HepG2 (cell line): Measurements from ENCODE around the gene ZBTB46. TPM values are rescaled to one million over a fixed set of nuclear protein-coding genes. Genes with fewer than 3 reads are reported as not detected.

Source experiments
- ATAC-seq: fragments of 200-7000 bp; cut with Tn5 transposase; 3 replicates; pipeline ENCODE4 v1.9.1; 2020; ENCODE audit warnings: mild to moderate bottlenecking, moderate library complexity
- BruUV-seq: library from RNA; stranded (reverse); fragments of 400-500 nt; replicated peaks from 2 replicates; lab custom pipeline; 2021; lab: Mats Ljungman, UMichigan
- CTCF ChIA-PET: fragments of 300-600 bp; formaldehyde crosslinking; extraction: SDS; loops from one replicate; lab custom pipeline; 2021; ENCODE audit warnings: low total read pairs, inconsistent platforms, low intra/inter-chr PET ratio; lab: Yijun Ruan, JAX
- POLR2A ChIA-PET: fragments of 350-600 bp; sonication (Branson Sonifier 250); formaldehyde crosslinking; loops from one replicate; lab custom pipeline; 2020; ENCODE audit warnings: antibody characterized with exemption, inconsistent platforms; lab: Yijun Ruan, JAX
- DNase-seq: peaks from one replicate; pipeline ENCODE4 v3.0.0-alpha.2; 2015; ENCODE audit warnings: low spot score
- FAIRE-seq: peaks from 3 replicates; lab custom pipeline; 2011; peaks lifted over from hg19 to GRCh38; lab: Jason Lieb, UNC
- H2AFZ ChIP-seq: one replicate; pipeline ENCODE4 v1.6.1; 2011; ENCODE audit warnings: low read length, inconsistent platforms
- H3K27ac ChIP-seq: fragments of 300-600 bp; 3 replicates; pipeline ENCODE4 v1.8.0; 2011; ENCODE audit warnings: mixed run types, mild to moderate bottlenecking, mixed read lengths, low read length, inconsistent platforms; ENCODE audit not compliant: insufficient read depth; ENCODE audit errors: extremely low read length
- H3K27me3 ChIP-seq, 2 experiments: fragments of 200-600 bp in 1 of 2; 2 replicates in 1 of 2; 3 replicates in 1 of 2; pipeline versions ENCODE4 v1.6.0 to v1.8.0; 2011; ENCODE audit warnings: low read length in 2 of 2, mild to moderate bottlenecking in 2 of 2, moderate library complexity in 2 of 2, inconsistent platforms in 1 of 2; ENCODE audit not compliant: insufficient read depth in 2 of 2, control insufficient read depth in 1 of 2
- H3K36me3 ChIP-seq, 2 experiments: fragments of 200-600 bp in 1 of 2; replicated peaks in 1 of 2; 2 replicates in 1 of 2; 3 replicates in 1 of 2; pipeline versions ENCODE4 v1.5.1 to v1.8.0; 2011; ENCODE audit warnings: low read length in 2 of 2, inconsistent platforms in 1 of 2; ENCODE audit not compliant: insufficient read depth in 2 of 2, control insufficient read depth in 1 of 2
- H3K4me1 ChIP-seq: 2 replicates; pipeline ENCODE4 v1.5.1; 2012; ENCODE audit warnings: low read length, inconsistent platforms; ENCODE audit not compliant: insufficient read depth
- H3K4me2 ChIP-seq: 2 replicates; pipeline ENCODE4 v1.6.0; 2011; ENCODE audit warnings: low read depth, low read length, inconsistent platforms
- H3K4me3 ChIP-seq, 3 experiments: fragments of 200-600 bp in 1 of 3; sonication (generic), shearing (Covaris generic) in 1 of 3; replicated peaks in 1 of 3; 2 replicates each; pipeline ENCODE4 v1.5.1; 2011 to 2016; ENCODE audit warnings: low read length in 3 of 3, inconsistent platforms in 2 of 3, low read depth in 2 of 3, mild to moderate bottlenecking in 2 of 3, control low read depth in 1 of 3, mixed read lengths in 1 of 3; ENCODE audit not compliant: insufficient read depth in 1 of 3
- H3K79me2 ChIP-seq: one replicate; pipeline ENCODE4 v1.6.1; 2011; ENCODE audit warnings: low read length, inconsistent platforms; ENCODE audit not compliant: insufficient read depth
- H3K9ac ChIP-seq: 2 replicates; pipeline ENCODE4 v1.6.0; 2011; ENCODE audit warnings: mild to moderate bottlenecking, low read depth, low read length, inconsistent platforms; ENCODE audit not compliant: insufficient read depth
- H3K9me3 ChIP-seq: 2 replicates; pipeline ENCODE4 v1.5.1; 2012; ENCODE audit warnings: mild to moderate bottlenecking, low read length
- H4K20me1 ChIP-seq: 2 replicates; pipeline ENCODE4 v1.6.0; 2011; ENCODE audit warnings: inconsistent platforms, mild to moderate bottlenecking, low read length, moderate library complexity; ENCODE audit not compliant: insufficient read depth
- CAMTA2 ChIP-seq: sonication (generic); formaldehyde crosslinking; IDR thresholded peaks from 2 replicates; pipeline ENCODE4 v1.4.0; 2020; ENCODE audit warnings: mild to moderate bottlenecking, missing genetic modification reagents, borderline replicate concordance
- EED ChIP-seq: sonication (generic); formaldehyde crosslinking; IDR thresholded peaks from 2 replicates; pipeline ENCODE4 v1.5.0; 2020; ENCODE audit warnings: mild to moderate bottlenecking, missing genetic modification reagents
- HDAC1 ChIP-seq: sonication (generic); formaldehyde crosslinking; IDR thresholded peaks from 2 replicates; pipeline ENCODE4 v1.5.1; 2020; ENCODE audit warnings: mild to moderate bottlenecking, missing genetic modification reagents
- HOXA3 ChIP-seq: sonication (generic); formaldehyde crosslinking; IDR thresholded peaks from 2 replicates; pipeline ENCODE4 v1.5.0; 2020; ENCODE audit warnings: missing genetic modification reagents
- KDM4B ChIP-seq: sonication (generic); formaldehyde crosslinking; IDR thresholded peaks from 2 replicates; pipeline ENCODE4 v1.4.0; 2020; ENCODE audit warnings: missing genetic modification reagents
- MYC ChIP-seq: sonication (generic); formaldehyde crosslinking; IDR thresholded peaks from 2 replicates; pipeline ENCODE4 v1.9.0; 2021; ENCODE audit warnings: missing genetic modification reagents, borderline replicate concordance
- PCBP1 ChIP-seq: fragments of 200-400 bp; formaldehyde crosslinking; IDR thresholded peaks from 2 replicates; pipeline ENCODE4 v1.6.1; 2017; ENCODE audit warnings: mild to moderate bottlenecking, low read depth, low read length, borderline replicate concordance
- PITX1 ChIP-seq: sonication (generic); formaldehyde crosslinking; IDR thresholded peaks from 2 replicates; pipeline ENCODE4 v1.5.1; 2020; ENCODE audit warnings: mild to moderate bottlenecking, missing genetic modification reagents
- SALL1 ChIP-seq: sonication (generic); formaldehyde crosslinking; IDR thresholded peaks from 2 replicates; pipeline ENCODE4 v1.8.0; 2022; ENCODE audit warnings: mild to moderate bottlenecking, missing genetic modification reagents
- SMC3 ChIP-seq: IDR thresholded peaks from 2 replicates; pipeline ENCODE4 v1.6.1; 2011; ENCODE audit warnings: low read length, improper control_type of control experiment
- SNAI1 ChIP-seq: sonication (generic); formaldehyde crosslinking; IDR thresholded peaks from 2 replicates; pipeline ENCODE4 v1.5.0; 2020; ENCODE audit warnings: mild to moderate bottlenecking, missing genetic modification reagents, borderline replicate concordance
- SNAPC2 ChIP-seq: sonication (generic); formaldehyde crosslinking; IDR thresholded peaks from 2 replicates; pipeline ENCODE4 v1.8.1; 2022; ENCODE audit warnings: mild to moderate bottlenecking, missing genetic modification reagents
- ZFP1 ChIP-seq: IDR thresholded peaks from 2 replicates; pipeline ENCODE4 v1.6.1; 2016
- ZFY ChIP-seq: sonication (generic); formaldehyde crosslinking; IDR thresholded peaks from 2 replicates; pipeline ENCODE4 v1.4.0; 2020; ENCODE audit warnings: missing genetic modification reagents
- ZNF263 ChIP-seq: sonication (generic); formaldehyde crosslinking; IDR thresholded peaks from 2 replicates; pipeline ENCODE4 v1.4.0; 2020; ENCODE audit warnings: missing genetic modification reagents
- ZNF33B ChIP-seq: sonication (generic); formaldehyde crosslinking; IDR thresholded peaks from 2 replicates; pipeline ENCODE4 v1.5.1; 2020; ENCODE audit warnings: mild to moderate bottlenecking, missing genetic modification reagents
- ZNF614 ChIP-seq: IDR thresholded peaks from 2 replicates; pipeline ENCODE4 v1.6.1; 2018; ENCODE audit warnings: missing biosample characterization, missing genetic modification reagents, inconsistent platforms, borderline replicate concordance
- ZNF619 ChIP-seq: sonication (generic); formaldehyde crosslinking; IDR thresholded peaks from 2 replicates; pipeline ENCODE4 v1.4.0; 2020; ENCODE audit warnings: mild to moderate bottlenecking, missing genetic modification reagents
- WGBS: methylation state at CpG from one replicate; pipeline ENCODE4 v1.1.6; 2017; ENCODE audit warnings: low lambda C conversion rate; 5-methylcytosine and 5-hydroxymethylcytosine counted together
- in situ Hi-C: cut with HindIII; loops from 2 replicates; pipeline ENCODE4 v1.10.0; 2017; ENCODE audit warnings: low pct_unique_long_range_greater_than_20kb; ENCODE audit not compliant: extremely low pct_ligation_motif_present
- intact Hi-C: fragments of 100-400 bp; cut with micrococcal nuclease; formaldehyde crosslinking; loops from one replicate; pipeline ENCODE4 v1.10.0; 2022; ENCODE audit not compliant: unreplicated experiment
- polyA plus RNA-seq, 8 experiments: library from polyadenylated mRNA; depleted of rRNA in 3 of 8; stranded (reverse) in 7 of 8; unstranded in 1 of 8; fragments of >200 nt; fragmentation: Illumina TruSeq in 4 of 8; extraction: Trizol in 4 of 8; gene quantifications; 2 replicates each; pipeline versions ENCODE4 v1.2.1 to v1.2.3, GENCODE V29; 2011 to 2016; ENCODE audit warnings: low read depth in 4 of 8, missing spikeins in 1 of 8, mixed read lengths in 1 of 8; ENCODE audit not compliant: insufficient read depth in 1 of 8
- total RNA-seq, 5 experiments: library from RNA; depleted of rRNA; stranded (reverse); fragments of >200 nt; fragmentation: Illumina TruSeq; extraction: Trizol; gene quantifications; 2 replicates each; pipeline ENCODE4 v1.2.3, GENCODE V29; 2016; ENCODE audit warnings: low read depth in 1 of 5
- TF ChIP-seq, protein P1 (sequence below): sonication (generic); formaldehyde crosslinking; IDR thresholded peaks from 2 replicates; pipeline ENCODE4 v1.5.1; 2020; ENCODE audit warnings: mild to moderate bottlenecking, moderate library complexity, missing genetic modification reagents
- TF ChIP-seq, protein P2 (sequence below): sonication (generic); formaldehyde crosslinking; IDR thresholded peaks from 2 replicates; pipeline ENCODE4 v1.4.0; 2020; ENCODE audit warnings: missing genetic modification reagents, borderline replicate concordance
- TF ChIP-seq, protein P3 (sequence below): sonication (generic); formaldehyde crosslinking; conservative IDR thresholded peaks from 2 replicates; pipeline ENCODE4 v1.4.0; 2020; ENCODE audit warnings: mild to moderate bottlenecking, missing genetic modification reagents, moderate library complexity

The ZBTB46 gene
- total and polyA plus RNA-seq, 2 of the 13 experiments (the other 11 are each of a cell fraction or from before 2014, with no cell fraction given), result 1.6 to 13.5 TPM

DNA sequence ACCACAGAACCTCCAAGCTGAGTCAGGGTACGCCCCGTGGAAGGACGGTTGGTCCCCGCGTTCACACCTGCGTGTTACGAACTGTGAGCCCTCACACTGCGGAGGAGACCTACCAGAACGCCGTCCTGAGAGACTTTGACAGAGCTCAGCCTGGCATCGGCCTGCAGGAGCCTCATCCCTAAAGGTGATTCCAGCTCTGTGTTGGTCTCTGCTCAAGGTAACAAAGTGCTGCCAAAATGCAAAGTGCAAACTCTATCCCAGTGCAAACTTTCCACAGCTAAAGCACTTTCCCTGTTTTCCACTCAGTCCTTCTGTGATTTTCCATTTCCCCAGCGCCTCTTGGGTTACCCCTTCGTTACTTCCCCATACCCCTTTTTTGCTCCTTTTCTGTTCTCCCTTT lies 8.6 kb upstream of the ZBTB46 start:
- no peaks in the 10 kb centered on the region for H4K20me1 ChIP-seq
- no peaks in the 10 kb centered on the region for H3K79me2 ChIP-seq
- in situ Hi-C loops (no loop called here), intact Hi-C loops (no loop called here)
- ChIA-PET CTCF (no interaction called here), POLR2A (interaction anchor here (1.1 kb wide), 1 partner anchor 25 kb away, joined by 10 read pairs; the partner anchor contains the start of gene TPD52L2)
- H3K4me3 ChIP-seq, result peak overlapping the region in 1 of 3 experiments; percentile 27; a peak in 1 of 6 replicates
- no peak overlapping the region for H3K27ac ChIP-seq
- no peaks in the 10 kb centered on the region for H3K9me3 ChIP-seq
- no TSS peak for BruUV-seq
- FAIRE-seq, result peak; percentile 68
- H2AFZ ChIP-seq, result no peak overlapping the region
- 50% methylated on average over 13 of the region's 13 CpGs for WGBS
- ATAC-seq, result peak; percentile 7; the same call in 1 of the 3 replicates
- H3K36me3 ChIP-seq, result no peaks in the 10 kb centered on the region
- H3K4me1 ChIP-seq, result peaks cover 35% of the 10 kb centered on the region
- peak overlapping the region; percentile 41 for H3K4me2 ChIP-seq
- H3K9ac ChIP-seq, result no peak overlapping the region; the same call in 1 of the 2 replicates
- DNase-seq, result no peak
- H3K27me3 ChIP-seq, result peaks cover 20 to 61% of the 10 kb centered on the region in 2 experiments; a peak in 4 of 5 replicates
- TF ChIP-seq HOXA3 (CRISPR knock-in tag), result 0 out of 2 replicates have a peak, but pooled peaks have one; percentile 17
- TF ChIP-seq ZFP1 (CRISPR knock-in tag), result no peak
- peak; percentile 54 for TF ChIP-seq ZNF263 (CRISPR knock-in tag)
- TF ChIP-seq ZNF619 (CRISPR knock-in tag), result no peak
- no peak for TF ChIP-seq PCBP1
- TF ChIP-seq ZNF614 (CRISPR knock-in tag), result no peak
- TF ChIP-seq PITX1 (CRISPR knock-in tag), result no peak
- TF ChIP-seq KDM4B (CRISPR knock-in tag), result no peak
- no peak for TF ChIP-seq SMC3
- TF ChIP-seq SNAPC2 (CRISPR knock-in tag), result no peak
- TF ChIP-seq, protein P1, sequence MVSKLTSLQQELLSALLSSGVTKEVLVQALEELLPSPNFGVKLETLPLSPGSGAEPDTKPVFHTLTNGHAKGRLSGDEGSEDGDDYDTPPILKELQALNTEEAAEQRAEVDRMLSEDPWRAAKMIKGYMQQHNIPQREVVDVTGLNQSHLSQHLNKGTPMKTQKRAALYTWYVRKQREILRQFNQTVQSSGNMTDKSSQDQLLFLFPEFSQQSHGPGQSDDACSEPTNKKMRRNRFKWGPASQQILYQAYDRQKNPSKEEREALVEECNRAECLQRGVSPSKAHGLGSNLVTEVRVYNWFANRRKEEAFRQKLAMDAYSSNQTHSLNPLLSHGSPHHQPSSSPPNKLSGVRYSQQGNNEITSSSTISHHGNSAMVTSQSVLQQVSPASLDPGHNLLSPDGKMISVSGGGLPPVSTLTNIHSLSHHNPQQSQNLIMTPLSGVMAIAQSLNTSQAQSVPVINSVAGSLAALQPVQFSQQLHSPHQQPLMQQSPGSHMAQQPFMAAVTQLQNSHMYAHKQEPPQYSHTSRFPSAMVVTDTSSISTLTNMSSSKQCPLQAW (CRISPR knock-in tag), result no peak
- TF ChIP-seq EED (CRISPR knock-in tag), result no peak
- TF ChIP-seq SALL1 (CRISPR knock-in tag), result peak; percentile 13; the same call in 1 of the 2 replicates
- no peak for TF ChIP-seq MYC (CRISPR knock-in tag)
- no peak for TF ChIP-seq HDAC1 (CRISPR knock-in tag)
- TF ChIP-seq, protein P2, sequence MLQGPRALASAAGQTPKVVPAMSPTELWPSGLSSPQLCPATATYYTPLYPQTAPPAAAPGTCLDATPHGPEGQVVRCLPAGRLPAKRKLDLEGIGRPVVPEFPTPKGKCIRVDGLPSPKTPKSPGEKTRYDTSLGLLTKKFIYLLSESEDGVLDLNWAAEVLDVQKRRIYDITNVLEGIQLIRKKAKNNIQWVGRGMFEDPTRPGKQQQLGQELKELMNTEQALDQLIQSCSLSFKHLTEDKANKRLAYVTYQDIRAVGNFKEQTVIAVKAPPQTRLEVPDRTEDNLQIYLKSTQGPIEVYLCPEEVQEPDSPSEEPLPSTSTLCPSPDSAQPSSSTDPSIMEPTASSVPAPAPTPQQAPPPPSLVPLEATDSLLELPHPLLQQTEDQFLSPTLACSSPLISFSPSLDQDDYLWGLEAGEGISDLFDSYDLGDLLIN, result 0 out of 2 replicates have a peak, but pooled peaks have one; percentile 20
- no peak for TF ChIP-seq CAMTA2
- TF ChIP-seq SNAI1 (CRISPR knock-in tag), result no peak
- TF ChIP-seq ZFY (CRISPR knock-in tag), result 0 out of 2 replicates have a peak, but pooled peaks have one; percentile 5
- TF ChIP-seq, protein P3, sequence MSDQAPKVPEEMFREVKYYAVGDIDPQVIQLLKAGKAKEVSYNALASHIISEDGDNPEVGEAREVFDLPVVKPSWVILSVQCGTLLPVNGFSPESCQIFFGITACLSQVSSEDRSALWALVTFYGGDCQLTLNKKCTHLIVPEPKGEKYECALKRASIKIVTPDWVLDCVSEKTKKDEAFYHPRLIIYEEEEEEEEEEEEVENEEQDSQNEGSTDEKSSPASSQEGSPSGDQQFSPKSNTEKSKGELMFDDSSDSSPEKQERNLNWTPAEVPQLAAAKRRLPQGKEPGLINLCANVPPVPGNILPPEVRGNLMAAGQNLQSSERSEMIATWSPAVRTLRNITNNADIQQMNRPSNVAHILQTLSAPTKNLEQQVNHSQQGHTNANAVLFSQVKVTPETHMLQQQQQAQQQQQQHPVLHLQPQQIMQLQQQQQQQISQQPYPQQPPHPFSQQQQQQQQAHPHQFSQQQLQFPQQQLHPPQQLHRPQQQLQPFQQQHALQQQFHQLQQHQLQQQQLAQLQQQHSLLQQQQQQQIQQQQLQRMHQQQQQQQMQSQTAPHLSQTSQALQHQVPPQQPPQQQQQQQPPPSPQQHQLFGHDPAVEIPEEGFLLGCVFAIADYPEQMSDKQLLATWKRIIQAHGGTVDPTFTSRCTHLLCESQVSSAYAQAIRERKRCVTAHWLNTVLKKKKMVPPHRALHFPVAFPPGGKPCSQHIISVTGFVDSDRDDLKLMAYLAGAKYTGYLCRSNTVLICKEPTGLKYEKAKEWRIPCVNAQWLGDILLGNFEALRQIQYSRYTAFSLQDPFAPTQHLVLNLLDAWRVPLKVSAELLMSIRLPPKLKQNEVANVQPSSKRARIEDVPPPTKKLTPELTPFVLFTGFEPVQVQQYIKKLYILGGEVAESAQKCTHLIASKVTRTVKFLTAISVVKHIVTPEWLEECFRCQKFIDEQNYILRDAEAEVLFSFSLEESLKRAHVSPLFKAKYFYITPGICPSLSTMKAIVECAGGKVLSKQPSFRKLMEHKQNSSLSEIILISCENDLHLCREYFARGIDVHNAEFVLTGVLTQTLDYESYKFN (CRISPR knock-in tag), result peak; percentile 39
- no peak for TF ChIP-seq ZNF33B (CRISPR knock-in tag)
